GM08714 (cell line): ENCODE measurements around the gene OR2S2.

ENCODE experiments used
- H3K4me3 ChIP-seq: fragments of 200-500 bp; sonication (Bioruptor generic); 2 replicates; pipeline ENCODE4 v1.5.1; 2014; ENCODE audit warnings: mild to moderate bottlenecking, low read length, inconsistent platforms
- ZNF274 ChIP-seq: IDR thresholded peaks from 2 replicates; pipeline ENCODE4 v1.6.1; 2012; ENCODE audit warnings: mild to moderate bottlenecking, low read depth, low read length

The OR2S2 gene

DNA sequence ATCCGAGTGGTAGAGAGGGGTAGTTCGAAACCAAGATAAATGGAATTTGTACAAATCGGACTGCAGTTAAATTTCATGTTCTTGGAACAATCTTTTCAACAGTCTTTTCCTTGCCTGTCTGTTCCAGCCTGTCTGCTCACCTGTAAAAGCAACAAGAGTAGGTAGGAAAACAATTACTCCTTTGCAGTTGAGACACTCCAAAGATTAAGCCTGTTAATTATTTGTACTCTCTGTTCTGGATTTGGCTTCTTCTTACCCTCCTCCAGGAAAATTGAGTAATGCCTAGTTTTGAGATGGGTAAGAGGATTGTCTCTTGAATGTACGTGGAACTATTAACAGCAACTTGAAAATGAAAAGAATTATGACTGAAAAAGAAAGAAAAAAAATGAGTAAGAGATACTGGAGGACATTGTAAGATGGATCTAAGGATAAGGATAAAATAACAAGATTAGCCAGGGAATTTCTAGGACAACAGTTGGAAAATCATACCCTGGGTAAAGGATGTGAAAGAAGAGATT lies 24.3 kb downstream of the OR2S2 start:
- no peak overlapping the region for H3K4me3 ChIP-seq
- no peak for TF ChIP-seq ZNF274

DNA sequence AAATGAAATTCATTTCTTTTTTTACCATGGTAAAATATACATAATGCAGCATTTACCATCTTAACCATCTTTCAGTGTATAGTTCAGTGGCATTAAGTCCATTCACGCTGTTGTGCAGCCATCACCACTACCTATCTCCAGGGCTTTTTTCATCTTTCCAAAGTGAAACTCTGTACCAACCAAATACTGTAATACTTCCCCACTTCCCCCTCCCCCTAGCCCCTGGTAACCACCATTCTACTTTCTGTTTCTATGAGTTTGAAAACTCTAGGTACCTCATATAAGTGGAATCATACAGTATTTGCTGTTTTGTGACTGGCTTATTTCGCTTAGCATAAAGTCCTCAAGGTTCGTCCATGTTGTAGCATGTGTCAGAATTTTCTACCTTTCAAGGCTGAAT lies 25.2 kb downstream of the OR2S2 start:
- TF ChIP-seq ZNF274 = no peak
- H3K4me3 ChIP-seq = no peak overlapping the region

DNA sequence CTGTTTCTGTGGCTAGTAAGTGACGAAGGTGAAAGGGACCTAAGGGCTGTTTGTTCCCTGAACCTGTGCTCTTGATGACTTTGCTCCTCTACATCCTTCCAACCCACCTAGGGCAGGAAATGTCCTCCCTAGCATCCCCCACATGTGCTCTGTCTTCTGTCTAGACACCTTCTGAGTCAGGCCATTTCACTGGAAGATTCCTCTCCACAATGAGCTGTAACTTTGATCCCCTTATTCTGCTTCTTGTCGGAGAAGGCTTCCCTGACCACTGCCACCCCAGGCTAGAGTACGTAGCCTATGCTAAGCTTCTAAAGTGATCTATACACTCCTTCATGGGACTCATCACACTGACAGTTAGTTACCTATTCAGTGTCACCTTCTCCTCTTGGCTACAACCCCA lies 27.0 kb downstream of the OR2S2 start:
- H3K4me3 ChIP-seq = no peak overlapping the region
- no peak for TF ChIP-seq ZNF274

DNA sequence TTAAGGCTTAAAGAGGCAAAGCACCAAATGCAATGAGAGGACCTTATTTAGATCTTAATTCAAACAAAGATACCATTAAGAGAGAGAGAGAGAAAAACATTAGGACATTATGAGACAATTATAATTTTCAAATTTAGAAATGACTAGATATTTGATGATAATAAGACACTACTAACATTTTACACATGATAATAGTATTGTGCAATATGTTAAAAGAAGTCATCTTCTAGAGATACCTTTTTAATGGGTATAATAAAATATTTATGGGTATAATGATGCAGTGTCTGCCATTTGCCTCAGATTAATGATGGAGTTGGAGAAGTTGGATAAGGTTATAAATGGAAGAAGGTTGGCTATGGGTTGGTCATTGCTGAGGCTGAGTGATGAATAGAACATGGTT lies 27.4 kb downstream of the OR2S2 start:
- H3K4me3 ChIP-seq = no peak overlapping the region
- TF ChIP-seq ZNF274 = no peak

DNA sequence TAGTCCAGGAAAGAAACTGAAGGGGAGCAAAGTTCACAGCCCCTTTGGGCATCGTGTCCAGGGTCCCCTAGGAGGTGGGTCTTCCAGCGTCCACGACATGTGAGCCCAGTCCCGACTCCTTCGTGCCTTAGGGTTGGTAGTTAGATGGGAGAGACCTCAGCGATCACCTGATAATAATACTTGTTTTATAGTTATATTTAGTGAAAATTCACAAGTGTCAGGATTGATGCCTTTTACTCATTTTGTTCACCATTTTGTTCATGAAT lies 28.6 kb downstream of the OR2S2 start:
- no peak for TF ChIP-seq ZNF274
- H3K4me3 ChIP-seq = no peak overlapping the region

DNA sequence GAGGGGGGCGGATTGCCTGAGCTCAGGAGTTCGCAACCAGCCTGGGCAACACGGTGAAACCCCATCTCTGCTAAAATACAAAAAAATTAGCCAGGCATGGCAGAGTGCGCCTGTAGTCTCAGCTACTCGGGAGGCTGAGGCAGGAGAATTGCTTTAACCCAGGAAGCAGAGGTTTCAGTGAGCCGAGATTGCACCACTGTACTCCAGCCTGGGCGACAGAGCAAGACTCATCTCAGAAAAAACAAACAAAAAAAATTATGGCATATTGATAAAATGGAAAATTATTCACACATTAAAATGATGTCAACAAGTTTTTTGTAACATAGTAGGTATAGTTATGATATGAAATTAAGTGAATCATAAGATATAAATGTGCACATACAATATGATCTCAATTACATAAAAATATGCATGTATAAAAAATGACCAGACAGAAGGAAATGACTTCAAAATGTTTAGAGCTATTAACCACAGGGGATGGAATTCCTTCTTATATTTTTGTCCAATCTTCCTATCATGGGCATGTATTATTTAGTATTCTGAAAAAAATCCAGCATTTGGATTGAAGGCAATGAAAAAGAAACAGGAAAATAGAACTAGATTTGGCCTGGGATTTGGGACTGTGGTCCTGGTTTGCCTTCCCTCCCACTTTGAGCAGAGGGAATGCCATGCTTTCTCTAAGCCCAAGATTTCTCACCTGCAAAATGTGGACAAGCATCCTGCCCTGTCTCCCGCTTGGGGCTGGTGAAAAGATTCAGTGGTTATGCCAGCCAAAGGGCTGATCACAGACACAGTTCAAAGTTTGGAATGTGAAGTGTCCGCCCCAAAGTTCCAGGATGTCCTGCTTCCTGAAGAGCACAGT lies 29.1 kb downstream of the OR2S2 start:
- no peak overlapping the region for H3K4me3 ChIP-seq
- no peak for TF ChIP-seq ZNF274

DNA sequence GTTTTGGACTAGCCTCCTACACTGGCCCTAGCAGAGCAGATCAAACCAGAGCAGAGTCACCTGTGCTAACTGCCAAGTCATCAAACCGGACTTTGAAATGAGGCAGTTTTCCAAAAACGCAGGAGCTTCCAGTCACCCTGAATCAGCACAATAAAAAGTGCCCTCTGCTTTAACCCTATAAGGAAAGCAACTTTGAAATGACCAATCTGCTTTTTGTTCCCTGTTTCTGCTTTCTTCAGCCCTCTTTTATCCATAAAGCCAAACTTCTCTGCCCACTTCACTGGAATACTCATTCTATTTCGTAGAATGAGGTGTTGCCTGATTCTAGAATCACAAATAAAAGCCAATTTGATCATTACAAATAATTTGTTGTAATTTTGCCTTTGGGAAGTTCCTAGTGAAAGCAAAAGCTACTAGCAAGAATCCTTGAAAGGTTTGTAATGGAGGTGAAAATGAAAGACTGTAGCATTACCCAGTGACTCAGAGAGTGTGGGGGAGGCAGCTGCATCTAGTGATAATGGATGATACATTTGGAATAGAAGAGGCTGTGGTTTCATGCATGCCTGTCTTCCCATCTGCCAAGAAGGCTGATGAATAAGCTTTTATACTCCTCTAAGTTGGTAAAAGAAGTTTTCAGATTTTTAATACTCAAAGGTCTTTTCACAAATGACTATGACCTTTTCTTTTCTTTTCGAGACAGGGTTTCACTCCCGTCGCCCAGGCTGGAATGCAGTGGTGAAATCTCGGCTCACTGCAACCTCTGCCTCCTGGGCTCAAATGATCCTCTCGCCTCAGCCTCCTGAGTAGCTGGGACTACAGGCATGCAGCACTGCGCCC lies 33.8 kb downstream of the OR2S2 start:
- no peak overlapping the region for H3K4me3 ChIP-seq
- no peak for TF ChIP-seq ZNF274

DNA sequence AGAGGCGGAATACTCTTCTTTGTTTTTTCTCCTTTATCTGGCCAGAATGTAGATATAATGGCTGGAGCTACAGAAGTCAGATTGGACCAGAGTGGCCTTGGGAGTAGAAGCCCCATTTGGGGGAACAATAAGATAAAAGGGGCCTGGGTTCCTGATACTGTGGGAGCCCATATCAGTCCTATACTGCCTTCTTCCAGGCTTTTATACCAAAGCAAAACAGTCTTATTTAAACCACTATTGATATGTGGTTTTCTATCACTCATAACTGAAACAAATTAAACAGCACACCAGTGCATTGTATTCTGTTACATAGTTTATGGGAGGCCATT lies 34.4 kb downstream of the OR2S2 start:
- H3K4me3 ChIP-seq = no peak overlapping the region
- no peak for TF ChIP-seq ZNF274

DNA sequence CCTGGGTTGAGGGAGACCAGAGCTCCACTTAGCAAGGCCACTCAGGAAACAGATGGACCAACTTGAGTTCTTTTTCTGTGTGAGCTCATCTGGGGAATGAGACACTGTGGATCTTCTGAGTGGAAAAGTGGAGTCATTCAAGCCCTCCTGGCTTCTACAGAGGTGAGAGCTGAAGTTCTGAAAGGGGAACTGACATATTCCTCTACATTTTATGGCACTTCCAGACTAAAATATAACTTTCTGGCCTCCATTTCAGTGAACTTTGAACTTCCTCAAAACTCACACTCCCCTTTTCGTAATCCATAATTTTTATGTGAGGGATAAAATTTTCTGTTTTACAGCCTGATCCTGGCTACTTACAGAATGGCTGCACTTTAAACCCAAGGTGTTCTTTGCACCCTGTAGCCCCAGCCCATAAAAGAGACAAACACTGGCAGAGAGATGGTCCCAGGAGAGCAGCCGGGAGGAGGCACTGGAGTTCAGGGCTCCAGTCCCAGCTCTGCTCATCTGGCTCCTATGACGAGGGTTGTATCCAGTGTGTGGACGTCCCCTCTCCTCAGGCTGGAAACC lies 37.8 kb downstream of the OR2S2 start:
- H3K4me3 ChIP-seq = no peak overlapping the region
- no peak for TF ChIP-seq ZNF274

DNA sequence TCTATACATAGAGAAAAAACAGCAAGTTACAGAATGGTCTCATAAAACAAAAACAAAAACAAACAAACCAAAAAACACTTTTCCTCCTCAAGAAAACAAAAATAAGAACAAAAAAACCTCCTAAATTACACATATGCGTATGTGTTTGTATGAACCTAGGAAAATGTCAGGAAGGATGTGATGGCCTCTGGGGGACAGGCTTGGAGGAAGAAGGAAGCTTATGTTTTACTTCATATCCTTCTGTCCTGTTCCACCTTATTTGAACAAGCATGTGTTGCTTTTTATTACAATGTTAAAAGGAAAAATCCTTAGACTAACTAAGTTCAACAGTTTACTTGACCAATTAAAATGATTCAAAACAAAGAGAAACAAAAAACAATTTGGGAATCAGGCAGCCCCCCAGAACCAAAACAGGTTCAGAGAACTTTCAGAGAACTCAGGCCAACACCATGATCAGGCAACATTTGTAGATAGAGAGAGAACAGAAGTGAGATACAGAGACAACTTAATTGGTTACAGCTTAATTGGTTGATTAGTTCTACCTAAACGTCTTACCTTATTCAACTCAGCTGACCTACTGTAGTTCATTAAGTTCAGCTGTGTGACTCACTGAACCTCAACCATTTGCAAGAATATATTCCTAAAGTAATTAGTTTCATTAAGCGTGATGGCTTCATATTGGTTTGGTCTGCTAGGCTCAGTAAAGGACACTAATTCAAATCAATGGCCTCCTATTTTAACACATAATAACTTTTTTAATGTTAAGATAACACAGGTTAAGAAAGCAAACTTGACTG lies 38.5 kb downstream of the OR2S2 start:
- H3K4me3 ChIP-seq = no peak overlapping the region
- no peak for TF ChIP-seq ZNF274

DNA sequence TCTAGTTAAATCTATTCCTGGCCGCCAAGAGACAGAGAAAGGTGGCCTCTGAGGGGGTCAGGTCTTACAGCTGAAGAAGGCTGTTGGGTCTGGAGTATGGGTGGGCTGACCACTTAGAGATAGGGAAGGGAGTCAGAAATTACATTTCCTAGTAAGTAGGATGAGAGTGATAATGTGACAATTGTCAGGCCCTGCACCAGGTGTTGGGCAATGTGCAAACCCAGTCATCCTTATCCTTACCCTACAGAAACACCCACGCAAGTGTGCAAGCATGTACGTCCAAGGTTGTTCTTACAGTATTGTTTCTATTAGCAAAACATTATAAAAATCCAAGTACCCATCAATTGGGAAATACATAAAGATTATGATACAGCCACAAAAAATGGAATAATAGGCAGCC lies 39.2 kb downstream of the OR2S2 start:
- no peak overlapping the region for H3K4me3 ChIP-seq
- no peak for TF ChIP-seq ZNF274

DNA sequence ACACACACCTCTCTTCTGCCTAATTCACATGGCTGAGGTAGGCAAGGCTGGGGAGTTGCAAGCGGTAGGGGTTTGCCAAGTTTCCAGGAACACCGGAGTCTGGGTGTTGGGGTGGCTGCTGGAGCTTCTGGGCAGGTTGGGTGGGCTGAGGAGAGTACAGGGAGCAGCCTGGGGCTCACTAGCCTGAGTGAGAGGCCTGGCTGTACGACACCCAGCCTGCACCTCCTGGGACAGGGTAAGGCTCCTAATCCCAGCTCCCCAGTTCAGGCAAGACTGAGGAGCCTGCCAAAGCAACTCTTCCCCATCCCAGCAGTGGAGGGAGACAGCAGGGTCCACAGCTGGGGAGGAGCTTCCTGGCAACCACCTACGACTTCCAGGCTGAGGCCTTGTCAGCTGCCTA lies 40.7 kb downstream of the OR2S2 start:
- H3K4me3 ChIP-seq = no peak overlapping the region
- no peak for TF ChIP-seq ZNF274

DNA sequence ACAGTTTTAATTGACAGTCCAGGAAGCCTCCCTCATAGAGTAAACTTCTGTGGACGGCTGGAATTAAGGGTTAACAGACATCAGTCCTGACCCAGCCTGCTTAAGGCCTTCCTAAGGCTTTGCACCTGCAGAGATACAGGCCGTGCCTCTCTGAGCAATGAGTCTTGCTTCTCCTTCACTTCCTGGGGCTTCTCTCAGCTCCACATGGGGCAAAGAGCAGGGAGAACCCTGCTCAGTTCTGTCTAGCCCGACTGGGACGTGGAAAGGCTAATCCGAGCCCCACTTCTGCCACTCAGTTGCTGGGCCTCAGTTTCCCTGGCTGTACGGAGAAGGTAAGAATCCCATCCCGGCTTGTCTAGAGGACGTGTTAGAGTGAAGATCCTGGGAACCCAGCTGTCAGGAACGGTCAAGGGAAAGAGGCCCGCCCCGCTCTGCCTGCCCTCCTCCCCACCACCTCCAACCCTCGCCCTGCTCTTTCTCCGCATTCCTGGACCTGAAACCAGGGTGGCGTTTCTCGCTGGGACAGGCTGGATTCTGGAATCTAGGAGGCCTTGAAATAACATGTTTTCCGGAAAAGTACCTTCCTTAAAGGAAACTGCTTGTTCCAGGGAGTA lies 42.2 kb downstream of the OR2S2 start:
- no peak overlapping the region for H3K4me3 ChIP-seq

More for the DNA sequence above, 42.2 kb downstream of the OR2S2 start:
- TF ChIP-seq ZNF274 = no peak
